Left ventricle myocardium inferior (tissue), 1 donor: Measurements from ENCODE around the gene NKAIN2. TPM values are rescaled to one million over a fixed set of nuclear protein-coding genes. Genes with fewer than 3 reads are reported as not detected.

ENCODE experiments used
- DNase-seq: peaks from one replicate; pipeline ENCODE4 v3.0.0-alpha.2; 2020
- H3K27ac ChIP-seq: fragments of 200-600 bp; replicated peaks from 2 replicates; pipeline ENCODE4 v1.8.0; 2021
- H3K27me3 ChIP-seq: fragments of 200-600 bp; 2 replicates; pipeline ENCODE4 v1.8.0; 2021; ENCODE audit warnings: low read depth
- H3K36me3 ChIP-seq: fragments of 200-600 bp; 2 replicates; pipeline ENCODE4 v1.8.0; 2021
- H3K4me1 ChIP-seq: fragments of 200-600 bp; 2 replicates; pipeline ENCODE4 v1.8.0; 2021
- H3K4me3 ChIP-seq: fragments of 200-600 bp; 2 replicates; pipeline ENCODE4 v1.8.0; 2021; ENCODE audit warnings: mild to moderate bottlenecking, moderate library complexity
- H3K9me3 ChIP-seq: fragments of 200-600 bp; replicated peaks from 2 replicates; pipeline ENCODE4 v1.8.0; 2021
- intact Hi-C: fragments of 100-400 bp; cut with micrococcal nuclease; formaldehyde crosslinking; loops from one replicate; pipeline ENCODE4 v1.11.0; 2022
- total RNA-seq: library from RNA; stranded (reverse); fragmentation: NEBNext Ultra II Directional; extraction: Animal tissue kit (Norgen Biotek cat#: 25700); gene quantifications from one replicate; pipeline ENCODE4 v1.2.1, GENCODE V29; 2021
- TF ChIP-seq, protein P1 (sequence below): fragments of 200-600 bp; IDR thresholded peaks from 2 replicates; pipeline ENCODE4 v1.8.0; 2021; ENCODE audit warnings: antibody characterized with exemption, mild to moderate bottlenecking, borderline replicate concordance
- donor health status: DM: no; HTN: yes; CAD: no; lungs with severe emphysema.

Gene NKAIN2
- total RNA-seq, 1 donor from 2014 or later = 0.22 TPM

DNA sequence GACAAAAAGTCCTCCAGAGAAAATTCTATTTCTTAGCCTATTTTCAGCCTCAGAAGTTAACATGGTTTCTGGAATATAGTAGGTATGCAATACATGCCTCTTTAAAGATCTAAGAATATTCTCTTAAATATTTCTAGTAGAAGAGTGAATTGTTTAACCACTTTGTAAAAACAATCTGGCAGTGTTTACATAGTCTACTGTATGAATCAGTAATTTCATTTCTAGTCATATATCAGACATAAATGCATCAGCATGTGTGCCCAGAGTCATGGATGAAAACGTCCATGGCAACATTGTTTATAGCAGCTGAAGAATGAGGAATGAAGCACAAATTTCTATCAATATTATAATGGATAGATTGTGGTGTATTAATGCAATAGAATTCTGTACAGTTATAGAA lies 124.9 kb downstream of the NKAIN2 start:
- no peaks in the 10 kb centered on the region for H3K4me1 ChIP-seq
- TF ChIP-seq, protein P1, sequence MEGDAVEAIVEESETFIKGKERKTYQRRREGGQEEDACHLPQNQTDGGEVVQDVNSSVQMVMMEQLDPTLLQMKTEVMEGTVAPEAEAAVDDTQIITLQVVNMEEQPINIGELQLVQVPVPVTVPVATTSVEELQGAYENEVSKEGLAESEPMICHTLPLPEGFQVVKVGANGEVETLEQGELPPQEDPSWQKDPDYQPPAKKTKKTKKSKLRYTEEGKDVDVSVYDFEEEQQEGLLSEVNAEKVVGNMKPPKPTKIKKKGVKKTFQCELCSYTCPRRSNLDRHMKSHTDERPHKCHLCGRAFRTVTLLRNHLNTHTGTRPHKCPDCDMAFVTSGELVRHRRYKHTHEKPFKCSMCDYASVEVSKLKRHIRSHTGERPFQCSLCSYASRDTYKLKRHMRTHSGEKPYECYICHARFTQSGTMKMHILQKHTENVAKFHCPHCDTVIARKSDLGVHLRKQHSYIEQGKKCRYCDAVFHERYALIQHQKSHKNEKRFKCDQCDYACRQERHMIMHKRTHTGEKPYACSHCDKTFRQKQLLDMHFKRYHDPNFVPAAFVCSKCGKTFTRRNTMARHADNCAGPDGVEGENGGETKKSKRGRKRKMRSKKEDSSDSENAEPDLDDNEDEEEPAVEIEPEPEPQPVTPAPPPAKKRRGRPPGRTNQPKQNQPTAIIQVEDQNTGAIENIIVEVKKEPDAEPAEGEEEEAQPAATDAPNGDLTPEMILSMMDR = no peak
- intact Hi-C loops = no loop called here

DNA sequence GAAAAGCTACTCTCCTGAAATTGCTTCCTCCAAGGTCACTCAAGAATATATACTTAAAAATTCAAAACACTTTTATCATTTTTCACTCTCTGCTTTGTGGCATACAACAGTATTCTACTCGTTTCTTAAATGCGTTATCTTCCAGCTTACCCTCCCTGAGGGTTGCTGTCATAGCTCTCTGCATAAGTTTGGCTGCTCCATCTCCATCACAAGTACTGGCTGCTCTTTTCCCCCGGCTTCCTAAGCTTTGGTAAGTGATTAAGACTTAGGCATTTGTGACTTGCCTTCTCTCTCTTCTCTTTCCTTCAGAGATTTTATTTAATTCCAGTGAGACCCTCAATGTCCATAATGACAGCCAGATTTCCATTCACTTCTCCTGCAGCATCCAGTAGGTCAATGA lies 128.3 kb downstream of the NKAIN2 start:
- Histone ChIP-seq H3K4me1 (no peaks in the 10 kb centered on the region), H3K4me3 (no peak overlapping the region), H3K36me3 (no peaks in the 10 kb centered on the region), H3K27me3 (no peaks in the 10 kb centered on the region), H3K27ac (no peak overlapping the region), H3K9me3 (no peaks in the 10 kb centered on the region)
- intact Hi-C loops = no loop called here
- TF ChIP-seq, protein P1 = no peak
- no peak for DNase-seq

More for the DNA sequence above, 124.9 kb downstream of the NKAIN2 start:
- Histone ChIP-seq H3K27me3 (no peaks in the 10 kb centered on the region), H3K9me3 (no peaks in the 10 kb centered on the region), H3K27ac (no peak overlapping the region), H3K36me3 (no peaks in the 10 kb centered on the region), H3K4me3 (no peak overlapping the region)
- no peak for DNase-seq

DNA sequence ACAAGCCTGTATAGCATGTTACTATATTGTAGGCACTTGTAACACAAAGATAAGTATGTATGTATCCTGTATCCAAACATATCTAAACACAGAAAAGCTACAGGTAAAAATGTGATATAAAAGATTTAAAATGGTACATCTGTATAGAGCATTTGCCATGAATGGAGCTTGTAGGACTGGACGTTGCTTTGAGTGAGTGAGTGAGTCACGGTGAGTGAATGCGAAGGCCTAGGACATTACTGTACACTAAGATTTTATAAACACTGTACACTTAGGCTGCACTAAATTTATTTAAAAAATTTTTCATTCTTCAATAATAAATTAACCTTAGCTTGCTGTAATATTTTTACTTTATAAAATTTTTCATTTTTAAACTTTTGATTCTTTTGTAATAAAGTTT lies 136.9 kb downstream of the NKAIN2 start:
- intact Hi-C loops = no loop called here
- Histone ChIP-seq H3K27ac (no peak overlapping the region), H3K36me3 (no peaks in the 10 kb centered on the region), H3K27me3 (no peaks in the 10 kb centered on the region), H3K4me1 (peaks cover 6% of the 10 kb centered on the region), H3K9me3 (no peaks in the 10 kb centered on the region), H3K4me3 (no peak overlapping the region)
- no peak for DNase-seq
- TF ChIP-seq, protein P1 = no peak

DNA sequence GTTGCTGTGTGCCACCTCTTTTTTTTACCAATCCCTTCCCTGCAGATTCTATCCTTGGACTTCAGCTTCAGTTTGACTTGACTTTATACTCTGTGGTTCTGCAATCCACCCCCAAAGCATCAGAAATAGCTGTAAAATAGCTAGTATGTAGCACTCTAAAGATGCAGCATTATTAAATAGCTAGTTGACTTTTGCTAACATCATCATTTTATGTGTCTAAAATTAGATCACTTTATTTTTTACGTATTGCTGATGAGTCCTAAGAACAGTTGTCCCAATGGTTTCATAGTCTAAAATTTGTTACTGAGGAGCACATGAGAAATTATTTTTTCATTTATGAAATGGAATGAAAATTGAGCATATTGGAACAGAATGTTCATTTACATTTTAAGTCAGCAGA lies 138.2 kb downstream of the NKAIN2 start:
- intact Hi-C loops = no loop called here
- no peaks in the 10 kb centered on the region for H3K27me3 ChIP-seq
- H3K36me3 ChIP-seq = no peaks in the 10 kb centered on the region
- H3K4me3 ChIP-seq = no peak overlapping the region
- no peak overlapping the region for H3K27ac ChIP-seq
- TF ChIP-seq, protein P1 = no peak
- H3K4me1 ChIP-seq = peaks cover 6% of the 10 kb centered on the region
- no peak for DNase-seq
- no peaks in the 10 kb centered on the region for H3K9me3 ChIP-seq

DNA sequence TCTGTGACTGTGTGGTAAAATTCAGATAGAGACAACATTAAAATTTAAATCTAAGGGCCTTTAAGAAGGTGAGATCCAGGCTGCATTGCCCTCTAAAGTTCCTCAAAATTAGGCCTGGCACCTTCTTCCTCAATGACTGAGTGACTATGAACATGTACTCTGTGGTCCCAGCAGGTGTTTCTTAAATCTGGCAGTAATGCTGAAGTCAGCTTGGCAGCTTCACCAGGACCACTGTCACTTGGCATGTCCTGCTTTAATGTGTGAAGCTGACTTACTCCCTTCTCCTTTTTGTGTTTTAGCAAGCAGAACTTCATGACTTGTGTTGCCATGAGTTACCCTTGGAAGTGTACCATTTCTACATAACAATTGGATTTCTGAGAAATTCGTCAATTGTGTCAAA lies 141.7 kb downstream of the NKAIN2 start:
- no peak for DNase-seq
- Histone ChIP-seq H3K4me1 (peaks cover 6% of the 10 kb centered on the region), H3K27ac (no peak overlapping the region), H3K36me3 (no peaks in the 10 kb centered on the region), H3K4me3 (no peak overlapping the region), H3K27me3 (no peaks in the 10 kb centered on the region), H3K9me3 (peaks cover 17% of the 10 kb centered on the region)
- TF ChIP-seq, protein P1 = no peak
- intact Hi-C loops = no loop called here

DNA sequence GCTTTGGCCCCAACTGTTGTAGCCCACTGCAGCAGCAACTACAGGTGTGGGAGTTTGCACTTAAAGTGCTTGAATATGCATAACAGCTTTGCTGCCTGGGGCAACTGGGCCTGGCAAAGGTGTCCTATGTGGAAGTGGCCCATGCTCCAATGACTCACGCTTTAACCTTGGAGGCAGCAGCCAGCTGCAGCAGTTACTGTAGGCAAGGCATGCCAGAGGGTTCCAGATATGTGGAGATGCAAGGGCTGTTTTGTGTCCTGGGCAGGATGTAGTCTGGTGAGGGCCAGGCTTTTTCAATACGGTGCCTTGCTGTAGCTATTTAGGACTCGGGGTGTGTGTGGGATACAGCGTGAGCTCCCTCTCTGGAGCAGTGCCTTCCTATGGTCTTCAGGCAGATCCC lies 150.3 kb downstream of the NKAIN2 start:
- H3K4me3 ChIP-seq = no peak overlapping the region
- DNase-seq = no peak
- peaks cover 37% of the 10 kb centered on the region for H3K9me3 ChIP-seq
- H3K27me3 ChIP-seq = no peaks in the 10 kb centered on the region
- intact Hi-C loops = no loop called here
- H3K36me3 ChIP-seq = no peaks in the 10 kb centered on the region
- TF ChIP-seq, protein P1 = no peak
- H3K27ac ChIP-seq = no peak overlapping the region
- H3K4me1 ChIP-seq = no peaks in the 10 kb centered on the region
